Lung (tissue), 12 donors: Measurements from ENCODE around the gene C20orf141. TPM values are rescaled to one million over a fixed set of nuclear protein-coding genes. Genes with fewer than 3 reads are reported as not detected.

Experiments used
- ATAC-seq: fragments of 200-7000 bp; cut with Tn5 transposase; one replicate; pipeline ENCODE4 v1.9.1; 2020; ENCODE audit warnings: moderate number of reproducible peaks; ENCODE audit not compliant: insufficient read depth, low FRiP score
- DNase-seq, 3 donors: peaks; one replicate each; pipeline ENCODE4 v3.0.0-alpha.2; 2013 to 2017
- H3K27ac ChIP-seq, 2 donors: one replicate each; pipeline ENCODE4 v1.5.1; 2013; ENCODE audit warnings: mild to moderate bottlenecking in 2 of 2, moderate library complexity in 2 of 2, control low read depth in 1 of 2, inconsistent platforms in 1 of 2, low read depth in 1 of 2, low read length in 1 of 2
- H3K27me3 ChIP-seq, 3 donors: one replicate each; pipeline ENCODE4 v1.5.1; 2013; ENCODE audit warnings: low read length in 2 of 3; ENCODE audit not compliant: control insufficient read depth in 3 of 3, insufficient read depth in 3 of 3
- H3K36me3 ChIP-seq, 4 donors: one replicate each; pipeline ENCODE4 v1.5.1; 2013; ENCODE audit warnings: low read length in 4 of 4, mild to moderate bottlenecking in 1 of 4, moderate library complexity in 1 of 4; ENCODE audit not compliant: control insufficient read depth in 4 of 4, insufficient read depth in 4 of 4
- H3K4me1 ChIP-seq, 5 donors: one replicate each; pipeline ENCODE4 v1.5.1; 2013; ENCODE audit warnings: low read length in 5 of 5, mild to moderate bottlenecking in 2 of 5, moderate library complexity in 1 of 5; ENCODE audit not compliant: control insufficient read depth in 5 of 5, insufficient read depth in 5 of 5
- H3K4me3 ChIP-seq: one replicate; pipeline ENCODE4 v1.5.1; 2013; ENCODE audit warnings: mild to moderate bottlenecking, control low read depth, moderate library complexity
- H3K9ac ChIP-seq, 2 donors: one replicate each; pipeline ENCODE4 v1.5.1; 2013; ENCODE audit warnings: low read length in 2 of 2, control low read depth in 1 of 2; ENCODE audit not compliant: insufficient read depth in 1 of 2
- H3K9me3 ChIP-seq, 4 donors: one replicate each; pipeline ENCODE4 v1.5.1; 2013; ENCODE audit warnings: low read length in 3 of 4, mild to moderate bottlenecking in 1 of 4, moderate library complexity in 1 of 4; ENCODE audit not compliant: control insufficient read depth in 4 of 4, insufficient read depth in 3 of 4
- CTCF ChIP-seq: IDR thresholded peaks from 2 replicates; pipeline ENCODE4 v1.5.1; 2012; ENCODE audit warnings: mild to moderate bottlenecking; ENCODE audit errors: control extremely low read depth, extremely low read depth
- WGBS, 2 donors: extraction: QIAGEN DNeasy Blood & Tissue Kit; methylation state at CpG; one replicate each; pipeline ENCODE4 v1.1.7; 2013; 5-methylcytosine and 5-hydroxymethylcytosine counted together
- polyA plus RNA-seq, 2 donors: library from polyadenylated mRNA; stranded (reverse); fragments of 200-250 nt; gene quantifications; one replicate each; pipeline ENCODE4 v1.2.1, GENCODE V29; 2013
- total RNA-seq, 2 donors: library from RNA; depleted of rRNA in 1 of 2; stranded (reverse); fragments of >200 nt in 1 of 2; gene quantifications; one replicate each; pipeline ENCODE4 v1.2.1, GENCODE V29; 2014 to 2021
- donor health status: control.
- donor health status: control.
- donor health status: Bipolar disorder and iron deficiency.
- donor health status: healthy.
- donor health status: DM: yes; HTN: yes; CAD: no.

Gene C20orf141
- total and polyA plus RNA-seq, 4 donors: not detected

DNA sequence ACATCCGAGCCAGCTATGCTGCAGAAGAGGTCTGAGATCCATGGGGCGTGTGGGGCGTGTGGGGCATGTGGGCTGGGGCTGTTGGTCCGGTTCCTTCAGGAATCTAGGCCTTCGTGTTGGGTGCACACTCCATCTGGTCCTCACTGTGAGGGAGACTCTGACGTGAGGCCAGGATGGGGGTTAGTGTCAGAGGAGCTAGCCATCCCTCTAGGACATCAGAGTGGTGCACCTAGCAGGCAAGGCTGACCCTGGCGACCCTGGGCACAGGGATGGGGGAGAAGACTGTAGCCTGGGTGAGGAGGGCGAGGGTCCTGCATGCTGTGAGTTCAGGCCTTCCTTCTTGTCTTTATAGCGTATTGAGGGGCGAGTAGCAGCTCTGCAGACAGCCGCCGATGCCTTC, 49.8 kb downstream of the C20orf141 start:
- Histone ChIP-seq H3K9ac (no peak overlapping the region), H3K27ac (no peak overlapping the region), H3K4me1 (peaks cover 0 to 2% (median 0%) of the 10 kb centered on the region in 5 donors), H3K4me3 (no peak overlapping the region), H3K36me3 (peaks cover 5 to 53% (median 18%) of the 10 kb centered on the region in 4 donors), H3K9me3 (no peaks in the 10 kb centered on the region), H3K27me3 (no peaks in the 10 kb centered on the region)
- DNase-seq (no peak), ATAC-seq (no peak)
- no peak for TF ChIP-seq CTCF
- WGBS, 2 donors: 97% methylated on average over 12 of the region's 12 CpGs

DNA sequence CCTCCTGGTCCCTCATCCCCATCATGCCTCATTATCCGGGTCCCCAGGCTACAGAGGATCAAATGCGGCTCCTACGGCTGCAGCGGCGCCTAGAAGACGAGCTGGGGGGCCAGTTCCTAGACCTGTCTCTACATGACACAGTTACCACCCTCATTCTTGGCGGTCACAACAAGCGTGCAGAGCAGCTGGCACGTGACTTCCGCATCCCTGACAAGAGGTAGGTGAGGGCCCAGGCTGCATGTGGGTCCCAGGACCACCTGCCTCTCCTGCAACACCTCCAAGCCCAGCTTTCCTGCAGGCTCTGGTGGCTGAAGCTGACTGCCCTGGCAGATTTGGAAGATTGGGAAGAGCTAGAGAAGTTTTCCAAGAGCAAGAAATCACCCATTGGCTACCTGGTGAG, 50.3 kb downstream of the C20orf141 start:
- H3K27me3 ChIP-seq: no peaks in the 10 kb centered on the region
- ATAC-seq (no peak), DNase-seq (no peak)
- no peak for TF ChIP-seq CTCF
- no peak overlapping the region for H3K9ac ChIP-seq
- H3K27ac ChIP-seq: no peak overlapping the region
- H3K4me3 ChIP-seq: no peak overlapping the region
- H3K9me3 ChIP-seq: no peaks in the 10 kb centered on the region
- peaks cover 0 to 2% (median 0%) of the 10 kb centered on the region in 5 donors for H3K4me1 ChIP-seq
- WGBS, 2 donors: 97 to 98% methylated on average over 10 of the region's 10 CpGs
- H3K36me3 ChIP-seq: peaks cover 5 to 53% (median 18%) of the 10 kb centered on the region in 4 donors

Other genes with a start within 250 kb of the C20orf141 start
- gene NOP56, start 162.4 kb upstream of the C20orf141 start, total RNA-seq: 100 to 1,000 TPM in 1 of 2 donors, 10 to 100 TPM in 1; 73.3 to 138 TPM
- gene NOP56, start 162.4 kb upstream of the C20orf141 start, polyA plus RNA-seq: 100 to 1,000 TPM; 109 to 114 TPM
- 10 to 100 TPM; 67.9 to 72.4 TPM for gene IDH3B, start 150.8 kb upstream of the C20orf141 start, total RNA-seq
- 10 to 100 TPM; 65.3 to 83.1 TPM for gene IDH3B, start 150.8 kb upstream of the C20orf141 start, polyA plus RNA-seq
- gene EBF4, start 122.2 kb upstream of the C20orf141 start, total RNA-seq: 10 to 100 TPM in 1 of 2 donors, 1 to 10 TPM in 1; 8.2 to 15.8 TPM
- gene EBF4, start 122.2 kb upstream of the C20orf141 start, polyA plus RNA-seq: 1 to 10 TPM; 5.8 to 6.5 TPM
- 10 to 100 TPM in 1 of 2 donors, 1 to 10 TPM in 1; 5.1 to 29.1 TPM for gene CPXM1, start 14.4 kb upstream of the C20orf141 start, total RNA-seq
- 1 to 10 TPM; 1.5 to 3.3 TPM for gene CPXM1, start 14.4 kb upstream of the C20orf141 start, polyA plus RNA-seq
- gene TMEM239, start 1.4 kb downstream of the C20orf141 start, total RNA-seq: not detected
- not detected for gene TMEM239, start 1.4 kb downstream of the C20orf141 start, polyA plus RNA-seq
- gene PCED1A, start 25.7 kb downstream of the C20orf141 start, total RNA-seq: 10 to 100 TPM; 33.5 to 36.6 TPM
- gene PCED1A, start 25.7 kb downstream of the C20orf141 start, polyA plus RNA-seq: 10 to 100 TPM; 26.2 to 40.4 TPM
- 10 to 100 TPM; 26.1 to 44.1 TPM for gene VPS16, start 25.8 kb downstream of the C20orf141 start, total RNA-seq
- 10 to 100 TPM; 41.0 to 53.4 TPM for gene VPS16, start 25.8 kb downstream of the C20orf141 start, polyA plus RNA-seq
- 10 to 100 TPM; 47.8 to 92.1 TPM for gene PTPRA, start 58.5 kb downstream of the C20orf141 start, total RNA-seq
- 10 to 100 TPM; 17.8 to 32.3 TPM for gene PTPRA, start 58.5 kb downstream of the C20orf141 start, polyA plus RNA-seq
- gene GNRH2, start 228.6 kb downstream of the C20orf141 start, total RNA-seq: under 1 TPM in 1 of 2 donors, not detected in 1; 0.46 TPM
- gene GNRH2, start 228.6 kb downstream of the C20orf141 start, polyA plus RNA-seq: under 1 TPM; 0.14 to 0.16 TPM
- 10 to 100 TPM; 29.8 to 47.1 TPM for gene MRPS26, start 231.1 kb downstream of the C20orf141 start, total RNA-seq
- 10 to 100 TPM; 67.5 to 67.8 TPM for gene MRPS26, start 231.1 kb downstream of the C20orf141 start, polyA plus RNA-seq